HUDEP-2 (cell line): ENCODE measurements around the gene ADA.
"Not testable (repeated sequence)": the region's sequence is repeated elsewhere in the genome, so short reads cannot be mapped to it uniquely, and the experiment has no call there.

ENCODE experiments used
- DNase-seq, 76 experiments: peaks; one replicate each; lab custom pipeline; 2025; ENCODE audit not compliant: unreplicated experiment in 76 of 76; lab: John Stamatoyannopoulos, UW

Gene ADA

GRCh38 chr20:44651684-44652423 lies at the start of gene ADA:
Gene ADA (minus strand): TSS chr20:44651699. CDS start chr20:44651607, 92 bp downstream.
- no peak for DNase-seq

DNA sequence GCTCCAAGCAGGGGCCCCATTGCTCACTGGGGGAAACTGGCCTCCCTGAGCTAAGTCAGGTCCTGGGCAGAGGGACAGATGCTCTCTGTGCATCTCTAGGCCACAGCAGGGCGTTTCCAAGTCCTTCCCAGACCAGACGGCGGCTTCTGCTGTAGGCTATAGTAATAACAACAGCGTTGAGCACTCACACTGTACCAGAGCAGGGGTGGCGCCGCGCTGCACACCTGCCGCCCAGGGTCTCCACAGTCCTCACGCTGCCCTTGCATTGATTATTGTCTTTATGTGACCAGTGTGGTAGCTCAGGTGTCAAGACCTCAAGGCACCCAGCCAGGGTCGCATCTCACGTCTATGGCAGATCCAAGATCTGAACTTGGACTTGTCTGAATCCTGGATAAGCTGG lies 48.8 kb upstream of the ADA start:
- DNase-seq: no peak

- DNase-seq: no peak
These were observed 46.9 kb upstream of the ADA start for GRCh38 chr20:44698351-44698750.

DNA sequence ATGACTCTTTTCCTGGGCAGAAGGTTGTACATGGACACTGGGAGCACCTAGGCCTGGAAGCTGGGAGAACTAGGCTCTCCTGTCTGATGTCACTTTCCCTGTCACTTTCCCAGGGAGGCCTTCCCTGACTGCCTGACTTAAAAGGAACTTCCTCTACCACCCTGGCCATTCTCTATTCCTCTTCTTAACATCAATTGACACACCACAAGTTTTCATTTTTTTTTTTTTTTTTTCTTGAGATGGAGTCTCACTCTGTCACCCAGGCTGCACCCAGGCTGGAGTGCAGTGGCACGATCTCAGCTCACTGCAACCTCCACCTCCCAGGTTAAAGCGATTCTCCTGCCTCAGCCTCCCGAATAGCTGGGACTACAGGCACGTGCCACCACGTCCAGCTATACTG lies 45.5 kb upstream of the ADA start:
- DNase-seq: not testable (repeated sequence)

- peak in 4 of 76 experiments; percentile 5 to 16 (median 12) for DNase-seq
These were observed 44.8 kb upstream of the ADA start for GRCh38 chr20:44696315-44696714.

DNA sequence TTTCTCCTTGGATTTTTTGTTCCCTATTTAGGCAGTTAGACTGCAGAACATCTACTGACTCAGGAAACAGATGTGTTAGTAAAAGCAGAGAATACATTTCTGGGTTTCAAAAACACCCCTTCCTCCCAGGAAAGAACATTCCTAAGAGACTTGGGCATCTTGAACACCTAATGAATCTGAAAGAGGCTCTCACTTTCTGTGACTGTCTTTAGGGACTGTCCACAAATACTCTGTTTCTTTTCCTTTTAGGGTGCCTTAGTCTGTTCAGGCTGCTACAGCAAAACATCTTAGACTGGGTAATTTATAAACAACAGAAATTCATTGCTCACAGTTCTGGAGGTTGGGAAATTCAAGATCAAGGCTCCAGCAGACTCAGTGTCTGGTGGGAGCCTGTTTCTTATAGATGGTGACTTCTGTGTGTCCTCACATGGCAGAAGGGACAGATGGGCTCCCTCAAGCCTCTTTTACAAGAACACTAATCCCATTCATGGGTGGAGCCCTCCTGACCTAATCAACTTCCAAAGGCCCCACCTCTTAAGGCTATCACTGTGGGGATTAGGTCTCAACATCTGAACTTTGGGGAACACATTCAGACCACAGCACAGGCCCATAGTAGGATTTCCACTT lies 44.3 kb upstream of the ADA start:
- DNase-seq: no peak

DNA sequence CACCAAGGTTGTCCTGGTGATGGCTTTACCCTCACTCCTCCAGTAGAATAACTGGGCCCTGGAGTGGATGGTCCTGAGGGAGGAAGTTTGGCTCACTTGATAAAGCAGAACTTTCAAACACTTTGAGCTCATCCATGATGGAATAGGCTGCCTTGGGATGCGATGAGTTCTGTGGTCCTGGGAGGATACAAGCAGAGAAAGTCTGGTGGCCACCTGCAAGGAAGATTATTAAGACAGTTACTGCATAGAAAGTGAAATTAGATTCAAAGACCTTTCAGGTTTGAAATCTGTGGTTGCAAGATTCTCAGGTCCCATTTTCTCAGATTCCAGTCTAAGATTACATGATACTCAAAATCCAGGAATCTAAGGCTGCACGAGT lies 43.8 kb upstream of the ADA start:
- no peak for DNase-seq

GRCh38 chr20:44694159-44694558 lies 42.7 kb upstream of the ADA start:
- DNase-seq: no peak

DNA sequence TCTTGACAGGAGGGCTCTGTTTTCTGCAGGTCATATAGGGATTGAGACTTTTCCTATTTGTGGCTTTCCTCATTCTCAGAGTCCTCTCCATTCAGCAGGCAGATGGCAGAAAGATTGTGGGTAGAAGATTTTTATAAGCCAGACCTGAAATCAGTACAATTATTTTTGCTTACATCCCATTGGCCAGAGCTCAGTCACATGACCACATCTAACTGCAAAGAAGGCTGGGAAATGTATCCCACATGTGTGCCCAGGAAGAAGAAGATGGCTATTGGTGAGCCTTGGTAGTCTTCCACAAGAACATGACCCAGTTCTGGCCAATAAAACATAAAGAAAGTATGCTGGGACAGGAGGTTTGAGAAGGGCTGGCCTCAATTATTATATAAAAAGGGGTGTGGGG lies 42.1 kb upstream of the ADA start:
- no peak for DNase-seq

GRCh38 chr20:44692932-44693480 lies 41.5 kb upstream of the ADA start:
- DNase-seq: no peak

GRCh38 chr20:44691424-44692423 lies 40.2 kb upstream of the ADA start:
- DNase-seq: no peak

DNA sequence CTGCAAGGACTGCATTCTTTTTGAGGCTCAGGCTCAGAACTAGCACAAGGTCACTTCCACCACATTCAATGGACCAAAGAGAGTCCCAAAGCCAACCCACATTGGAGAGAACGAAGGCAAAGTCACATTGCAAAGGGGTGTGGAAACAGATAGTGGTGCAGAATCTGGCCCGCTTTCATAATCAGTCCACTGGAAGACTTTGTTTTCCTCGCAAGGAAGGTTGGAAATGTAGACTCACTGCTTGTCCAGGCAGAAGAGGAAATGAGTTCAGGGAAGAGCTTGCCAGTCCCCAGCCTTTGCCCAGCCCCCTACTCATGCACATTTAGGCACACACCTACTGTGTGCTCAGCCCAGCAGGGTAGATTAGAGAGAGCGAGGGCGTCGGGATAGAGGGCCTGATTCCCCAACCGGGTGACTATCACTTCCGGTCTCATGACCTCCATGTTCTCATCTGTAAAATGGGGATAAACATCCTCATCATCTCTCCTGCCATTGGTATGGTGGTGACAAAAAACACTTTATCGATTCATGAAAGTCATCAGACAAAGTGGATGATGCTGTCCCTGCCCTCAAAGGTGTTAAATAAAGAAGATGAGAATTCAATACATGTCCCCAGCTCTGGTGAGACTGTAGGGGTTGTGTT lies 39.4 kb upstream of the ADA start:
- DNase-seq: no peak

GRCh38 chr20:44689809-44690208 lies 38.3 kb upstream of the ADA start:
- no peak for DNase-seq

GRCh38 chr20:44688053-44688625 lies 36.6 kb upstream of the ADA start:
- no peak for DNase-seq

DNA sequence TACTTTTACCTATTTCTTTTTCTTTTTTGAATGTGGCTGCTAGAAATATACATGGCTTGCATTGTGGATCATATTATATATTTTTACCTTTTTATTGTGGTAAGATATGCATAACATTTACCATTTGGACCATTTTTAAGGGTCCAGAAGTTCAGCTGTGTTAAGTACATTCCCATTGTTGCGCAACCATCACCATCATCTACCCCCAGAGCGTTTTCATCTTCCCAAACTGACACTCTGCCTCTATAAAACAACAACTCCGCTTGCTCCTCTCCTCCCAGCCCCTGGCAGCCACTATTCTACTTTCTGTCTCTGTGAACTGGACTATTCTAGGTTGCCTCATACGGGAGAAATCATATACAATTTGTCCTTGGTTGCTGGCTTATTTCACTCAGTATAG lies 35.4 kb upstream of the ADA start:
- no peak for DNase-seq

GRCh38 chr20:44684047-44684967 lies 32.8 kb upstream of the ADA start:
- DNase-seq: no peak

DNA sequence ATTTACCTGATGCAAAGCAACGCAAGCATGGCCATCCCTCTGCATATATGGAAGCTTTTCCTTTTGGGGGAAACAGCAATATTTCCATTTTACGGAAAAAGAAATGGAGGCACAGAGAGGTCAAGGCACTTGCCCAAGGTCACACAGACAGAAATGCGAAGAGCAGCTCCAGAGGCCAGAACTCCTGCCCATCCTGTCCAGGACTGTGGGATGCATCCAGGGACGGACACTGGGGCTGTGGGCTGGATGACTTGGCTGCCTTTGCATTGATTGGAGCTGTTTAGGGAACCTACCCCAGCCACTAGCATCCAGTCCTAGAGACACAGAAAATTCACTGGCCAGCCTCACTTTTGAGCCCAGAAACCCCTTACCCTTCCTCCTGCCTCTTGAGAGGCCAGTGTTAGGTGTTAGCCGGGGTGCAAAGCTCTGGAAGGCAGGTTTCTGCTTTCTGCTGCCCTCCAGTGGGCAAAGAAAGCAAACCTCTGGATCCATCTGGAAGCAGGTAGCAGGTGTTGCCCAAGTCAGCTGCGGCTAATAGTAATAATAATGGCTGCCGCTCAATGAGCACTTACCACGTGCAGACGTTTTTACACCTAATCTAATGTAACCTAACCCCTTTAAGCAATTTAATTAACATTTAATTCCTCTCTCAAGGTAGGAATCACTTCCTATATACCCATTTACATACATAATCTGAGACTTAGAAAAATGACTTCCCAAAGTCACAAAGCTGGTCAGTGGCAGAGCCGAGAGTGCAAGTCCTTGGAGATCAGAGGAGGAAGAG lies 32.0 kb upstream of the ADA start:
- peak in 8 of 76 experiments; percentile 1 to 27 (median 10) for DNase-seq

DNA sequence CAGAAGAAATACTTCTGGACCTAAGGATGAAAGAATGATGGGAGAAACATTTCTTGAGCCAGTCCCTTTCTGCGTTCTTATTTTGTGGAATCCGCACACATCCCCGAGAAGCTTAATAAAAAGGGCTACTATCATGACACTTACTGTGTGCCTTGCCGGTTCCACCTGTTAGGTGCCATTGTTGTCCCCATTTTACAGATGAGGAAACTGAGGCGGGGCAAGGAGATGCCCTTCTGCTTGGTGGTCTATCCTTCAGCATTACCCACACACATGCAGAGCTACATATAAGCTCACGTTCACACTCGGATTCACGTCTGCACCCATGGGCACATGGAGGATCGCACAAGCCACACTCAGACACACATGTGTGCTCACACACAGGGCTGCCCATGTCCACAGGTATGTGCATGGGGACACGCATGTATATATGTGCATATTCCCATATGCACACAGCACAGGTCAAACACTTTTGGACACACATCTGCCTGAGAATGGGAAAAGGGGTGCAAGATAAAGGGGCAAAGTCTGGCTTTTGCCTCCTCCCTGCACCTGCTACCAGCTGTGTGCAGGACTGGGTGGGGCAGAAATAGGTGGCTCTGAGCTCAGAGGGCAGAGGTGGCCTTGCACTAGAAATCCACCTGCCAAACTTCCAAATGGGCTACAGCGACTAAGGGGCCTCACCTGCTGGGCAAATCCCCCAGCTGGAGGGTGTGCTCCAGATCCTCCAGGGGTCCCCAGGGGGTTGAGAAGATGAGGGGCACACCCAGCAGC lies 30.5 kb upstream of the ADA start:
- DNase-seq: no peak
